GM12801 (cell line): ENCODE results near the gene PEX10.

Experiments used
- TF ChIP-seq, protein P1 (sequence below): IDR thresholded peaks from one replicate; pipeline ENCODE4 v1.5.1; 2011; ENCODE audit warnings: control low read depth; ENCODE audit not compliant: insufficient read length; ENCODE audit errors: extremely low read depth

PEX10 gene

DNA sequence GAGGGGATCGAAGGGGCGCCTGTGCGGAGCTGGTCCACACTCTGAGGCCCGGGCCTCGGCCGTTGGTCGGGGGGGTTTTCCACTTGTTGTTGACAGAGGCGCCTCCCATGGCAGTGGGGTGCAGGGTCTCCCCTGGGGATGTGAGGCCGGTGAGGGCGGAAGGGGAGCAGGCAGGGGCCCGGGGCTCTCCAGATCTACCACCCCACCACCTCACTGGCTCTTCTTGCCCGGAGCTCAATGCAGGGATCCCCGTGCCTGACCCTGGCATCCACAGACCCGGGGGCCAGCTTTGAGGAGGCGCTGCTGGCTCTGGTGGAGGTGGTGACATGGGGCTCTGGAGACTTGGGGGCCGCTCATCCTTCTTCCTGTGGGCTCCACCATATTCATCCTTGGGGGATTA, 7.1 kb upstream of the PEX10 start:
- TF ChIP-seq, protein P1, sequence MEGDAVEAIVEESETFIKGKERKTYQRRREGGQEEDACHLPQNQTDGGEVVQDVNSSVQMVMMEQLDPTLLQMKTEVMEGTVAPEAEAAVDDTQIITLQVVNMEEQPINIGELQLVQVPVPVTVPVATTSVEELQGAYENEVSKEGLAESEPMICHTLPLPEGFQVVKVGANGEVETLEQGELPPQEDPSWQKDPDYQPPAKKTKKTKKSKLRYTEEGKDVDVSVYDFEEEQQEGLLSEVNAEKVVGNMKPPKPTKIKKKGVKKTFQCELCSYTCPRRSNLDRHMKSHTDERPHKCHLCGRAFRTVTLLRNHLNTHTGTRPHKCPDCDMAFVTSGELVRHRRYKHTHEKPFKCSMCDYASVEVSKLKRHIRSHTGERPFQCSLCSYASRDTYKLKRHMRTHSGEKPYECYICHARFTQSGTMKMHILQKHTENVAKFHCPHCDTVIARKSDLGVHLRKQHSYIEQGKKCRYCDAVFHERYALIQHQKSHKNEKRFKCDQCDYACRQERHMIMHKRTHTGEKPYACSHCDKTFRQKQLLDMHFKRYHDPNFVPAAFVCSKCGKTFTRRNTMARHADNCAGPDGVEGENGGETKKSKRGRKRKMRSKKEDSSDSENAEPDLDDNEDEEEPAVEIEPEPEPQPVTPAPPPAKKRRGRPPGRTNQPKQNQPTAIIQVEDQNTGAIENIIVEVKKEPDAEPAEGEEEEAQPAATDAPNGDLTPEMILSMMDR, result no peak

DNA sequence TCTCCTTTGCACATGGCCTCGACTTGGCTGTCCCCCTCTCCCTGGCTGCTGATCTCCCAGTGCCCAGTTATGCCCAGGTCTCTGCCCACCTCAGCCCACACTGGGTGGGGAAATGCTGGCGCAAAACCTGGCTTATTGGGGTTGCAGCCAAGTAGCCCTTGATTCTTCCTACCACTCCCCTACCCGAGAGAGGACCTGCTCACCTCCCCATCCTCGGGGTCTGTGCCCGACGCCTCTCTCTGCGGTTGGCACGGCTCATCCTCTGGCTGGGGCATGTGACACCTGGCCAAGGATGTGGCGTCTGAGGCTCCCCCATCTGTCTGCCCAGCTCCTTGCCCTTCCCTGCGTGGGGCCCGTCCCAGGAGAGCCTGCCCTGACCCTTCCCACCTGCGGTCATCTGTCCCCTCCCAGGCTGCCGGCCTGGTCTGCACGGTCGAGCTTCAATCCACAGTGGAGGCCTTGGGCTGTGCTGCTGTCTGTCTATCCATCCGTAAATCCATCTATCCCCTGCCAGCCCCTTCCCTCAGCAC, 6.5 kb upstream of the PEX10 start:
- TF ChIP-seq, protein P1, result no peak

DNA sequence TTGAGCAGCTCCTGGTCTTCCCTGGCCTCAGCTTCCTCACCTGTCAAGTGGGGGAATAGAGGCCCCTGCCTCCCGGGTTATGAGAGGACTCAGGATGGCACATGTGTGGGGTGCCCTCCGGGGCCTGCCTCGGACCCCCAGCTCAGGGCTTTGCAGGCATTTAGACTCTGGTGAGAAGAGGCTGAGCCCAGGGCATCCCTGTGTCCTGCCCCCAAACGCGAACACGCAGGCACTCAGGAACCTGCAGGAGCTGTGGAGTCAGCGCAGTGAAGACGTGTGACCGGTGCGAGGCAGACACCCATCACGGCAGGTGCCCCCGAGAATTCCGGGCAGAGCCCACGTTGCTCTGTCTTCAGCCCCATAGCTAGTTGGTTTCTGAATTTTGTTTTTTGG, 5.5 kb upstream of the PEX10 start:
- TF ChIP-seq, protein P1, result no peak

DNA sequence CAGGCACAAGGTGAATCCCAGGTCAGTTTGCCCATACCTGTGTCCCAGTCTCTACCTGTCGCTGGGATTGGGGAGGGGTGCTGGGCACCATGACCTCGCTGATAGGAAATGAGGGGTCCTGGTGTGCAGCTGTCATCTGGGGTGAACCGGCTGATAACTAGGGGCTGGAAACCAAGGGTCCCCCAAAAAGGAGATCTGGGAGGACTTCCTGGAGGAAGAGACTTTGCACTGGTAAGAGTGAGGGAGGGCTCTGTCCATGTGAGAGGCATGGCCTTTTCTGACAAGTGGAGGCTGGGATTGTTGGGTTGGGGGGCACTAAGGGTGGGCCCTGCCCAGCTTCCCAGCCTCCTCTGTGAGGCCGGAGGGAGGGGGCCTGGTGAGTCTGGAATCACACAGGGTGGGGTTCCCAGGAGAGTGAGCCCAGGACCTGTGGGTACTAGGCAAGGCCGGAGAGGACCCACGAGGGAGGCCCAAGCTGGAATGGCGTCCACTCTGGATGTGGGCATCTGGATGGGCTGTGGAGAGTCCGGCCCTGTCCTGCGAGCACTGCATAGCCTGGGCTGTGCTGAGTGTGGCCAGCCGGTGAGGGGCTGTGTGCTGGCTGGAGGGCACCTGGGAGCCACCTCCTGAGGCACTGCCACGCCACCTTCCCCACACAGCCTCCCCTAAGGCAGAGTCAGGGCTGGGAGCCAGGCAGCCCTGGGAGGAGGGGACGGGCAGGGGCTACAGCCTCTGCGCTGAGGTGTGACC, 4.9 kb upstream of the PEX10 start:
- TF ChIP-seq, protein P1, result no peak

DNA sequence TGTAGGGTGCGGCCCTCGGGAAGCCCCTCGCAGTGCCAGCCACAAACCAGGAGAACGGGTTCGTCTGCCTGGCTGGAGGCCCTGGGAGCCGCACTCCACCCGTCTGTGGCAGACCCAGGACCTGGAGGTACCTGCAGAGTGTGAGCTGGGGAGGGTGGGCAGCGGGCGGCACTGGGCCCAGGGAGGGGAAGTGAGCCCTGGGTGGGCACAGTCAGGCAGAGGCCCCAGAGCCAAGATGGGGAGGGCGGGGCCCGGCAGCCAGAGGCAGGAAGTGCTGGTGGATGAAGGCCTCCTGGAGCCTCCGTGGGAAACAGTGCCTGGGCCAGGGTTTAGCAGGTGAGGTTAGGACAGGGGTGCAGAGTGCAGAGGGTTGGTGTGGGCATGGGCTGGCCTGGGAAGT, 4.0 kb upstream of the PEX10 start:
- TF ChIP-seq, protein P1, result no peak

DNA sequence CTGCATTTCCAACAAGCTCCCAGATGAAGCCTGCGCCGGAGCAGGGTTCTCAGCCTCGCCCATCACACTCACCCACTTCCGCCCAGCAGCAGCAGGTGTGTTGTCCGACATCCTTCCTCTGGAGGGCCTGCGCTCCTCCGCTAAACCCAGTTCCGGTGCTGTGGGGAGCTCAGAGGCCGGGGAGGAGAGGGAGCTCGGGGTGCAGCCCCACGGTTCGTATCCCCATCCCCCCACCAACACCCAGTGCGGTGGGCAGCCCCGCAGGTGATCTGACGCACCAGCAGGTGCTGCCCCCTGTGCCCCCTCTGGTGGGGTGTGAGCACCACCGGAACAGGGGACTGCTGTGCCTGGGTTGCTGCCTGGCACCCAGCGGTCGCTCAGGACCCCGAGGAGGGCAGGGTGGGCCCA, 3.4 kb upstream of the PEX10 start:
- TF ChIP-seq, protein P1, result no peak

DNA sequence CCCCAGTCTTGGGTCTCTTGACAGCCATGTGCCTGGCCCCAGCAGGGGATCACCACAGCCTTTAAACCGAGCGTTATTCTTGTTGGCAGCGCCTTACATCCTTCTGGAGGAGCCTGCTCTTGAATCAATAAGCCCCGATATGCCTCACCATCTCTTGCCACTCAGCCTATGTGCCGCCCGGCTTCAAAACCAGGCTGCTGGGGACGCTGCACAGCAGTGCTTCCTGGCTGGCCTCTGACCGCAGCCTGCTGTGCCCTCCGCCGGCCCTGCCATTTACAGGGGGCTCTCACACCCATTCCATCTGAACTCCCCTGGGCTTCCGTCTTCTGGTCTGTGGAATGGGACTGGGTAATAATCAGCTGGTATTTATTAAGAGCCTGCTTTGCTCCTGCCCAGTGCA, 3.0 kb upstream of the PEX10 start:
- TF ChIP-seq, protein P1, result no peak
